ENCODE measurements around the gene NDST3. TPM values are rescaled to one million over a fixed set of nuclear protein-coding genes. Genes with fewer than 3 reads are reported as not detected.

The NDST3 gene
- total RNA-seq, 2 experiments from 2014 or later, result not detected

DNA sequence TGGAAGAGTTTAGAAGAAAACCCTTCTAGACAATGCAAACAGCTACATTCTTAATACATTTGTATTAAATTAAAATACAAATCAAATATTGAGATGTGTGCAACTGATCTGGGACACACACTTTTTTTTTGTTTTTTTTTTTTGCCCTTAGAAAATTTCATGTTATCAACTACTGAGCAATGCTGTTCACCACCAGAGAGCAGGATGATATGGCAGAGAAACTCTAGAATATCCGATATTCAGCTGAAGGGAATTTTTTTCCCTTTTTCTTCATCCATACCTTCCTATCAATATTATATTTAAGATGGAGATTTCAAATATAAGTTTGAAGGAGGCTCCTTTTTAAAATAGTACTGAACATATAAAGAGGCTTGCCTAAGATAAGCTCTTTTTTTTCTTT, 1.0 kb downstream of the NDST3 start:
- Mint-ChIP-seq H3K27me3 (peaks cover 50% of the 10 kb centered on the region), H3K27ac (no peak overlapping the region), H3K36me3 (no peaks in the 10 kb centered on the region), H3K9me3 (no peaks in the 10 kb centered on the region), H3K4me1 (peaks cover 5% of the 10 kb centered on the region), H3K4me3 (no peak overlapping the region)
- ATAC-seq (ENCODE audit: low read depth), result no peak
- DNase-seq, result no peak
- POLR2A ChIA-PET, result no interaction called here

DNA sequence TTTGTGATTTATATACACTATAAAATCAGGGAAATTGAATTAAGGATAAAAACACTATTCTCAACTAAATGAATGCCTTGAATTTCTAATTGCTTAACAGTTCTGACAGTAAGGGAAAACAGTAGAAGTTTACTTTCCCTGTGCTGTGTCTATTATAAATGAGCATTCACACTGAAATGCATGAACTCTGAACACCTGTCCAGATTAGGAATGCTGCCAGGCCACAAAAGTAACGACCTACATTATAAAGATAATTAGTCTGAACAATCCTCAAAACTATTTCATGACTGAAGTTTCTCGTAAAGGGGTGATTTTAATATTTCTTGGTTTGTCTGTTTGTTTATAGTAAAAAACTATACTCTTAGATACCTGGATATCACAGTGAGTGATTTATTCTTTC, 2.0 kb downstream of the NDST3 start:
- POLR2A ChIA-PET, result no interaction called here
- Mint-ChIP-seq H3K4me1 (peaks cover 5% of the 10 kb centered on the region), H3K27ac (no peak overlapping the region), H3K4me3 (no peak overlapping the region), H3K36me3 (no peaks in the 10 kb centered on the region), H3K9me3 (no peaks in the 10 kb centered on the region), H3K27me3 (peaks cover 48% of the 10 kb centered on the region)
- no peak for ATAC-seq (ENCODE audit: low read depth)
- DNase-seq, result no peak

GRCh38 chr4:118037955-118038354, 3.7 kb downstream of the NDST3 start:
- no peak for DNase-seq
- Mint-ChIP-seq H3K4me3 (no peak overlapping the region), H3K9me3 (no peaks in the 10 kb centered on the region), H3K36me3 (no peaks in the 10 kb centered on the region), H3K4me1 (peaks cover 5% of the 10 kb centered on the region), H3K27me3 (peaks cover 32% of the 10 kb centered on the region), H3K27ac (no peak overlapping the region)
- POLR2A ChIA-PET, result no interaction called here
- no peak for ATAC-seq (ENCODE audit: low read depth)

DNA sequence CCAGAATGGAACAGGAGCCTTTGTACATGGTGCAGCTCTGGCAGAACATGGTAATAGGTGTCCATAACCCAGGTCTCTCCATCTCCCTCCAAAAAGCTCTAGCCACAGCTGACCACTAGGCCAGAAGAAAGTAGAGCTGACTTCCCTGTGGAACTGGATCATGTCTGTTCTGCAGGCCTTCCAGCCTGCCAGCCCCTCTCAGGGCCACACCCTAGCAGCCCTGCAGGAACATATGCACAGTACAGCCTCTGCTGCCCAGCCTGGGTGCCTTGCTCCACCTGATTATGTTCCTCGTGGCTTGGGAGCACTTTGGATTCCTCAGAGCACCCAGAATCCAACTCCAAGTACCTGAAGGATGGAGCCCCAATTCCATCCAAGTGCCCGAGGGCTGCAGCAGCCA, 12.0 kb downstream of the NDST3 start:
- Mint-ChIP-seq H3K4me1 (no peaks in the 10 kb centered on the region), H3K9me3 (peaks cover 2% of the 10 kb centered on the region), H3K27me3 (no peaks in the 10 kb centered on the region), H3K4me3 (no peak overlapping the region), H3K27ac (no peak overlapping the region), H3K36me3 (no peaks in the 10 kb centered on the region)
- POLR2A ChIA-PET, result no interaction called here
- DNase-seq (no peak), ATAC-seq (ENCODE audit: low read depth) (no peak)

GRCh38 chr4:118047043-118047442, 12.8 kb downstream of the NDST3 start:
- Mint-ChIP-seq H3K9me3 (peaks cover 2% of the 10 kb centered on the region), H3K4me1 (no peaks in the 10 kb centered on the region), H3K27me3 (peaks cover 1% of the 10 kb centered on the region), H3K4me3 (no peak overlapping the region), H3K36me3 (no peaks in the 10 kb centered on the region), H3K27ac (no peak overlapping the region)
- POLR2A ChIA-PET, result no interaction called here
- DNase-seq (no peak), ATAC-seq (ENCODE audit: low read depth) (no peak)

- H3K4me3 Mint-ChIP-seq, result no peak overlapping the region
- no peaks in the 10 kb centered on the region for H3K4me1 Mint-ChIP-seq
- ATAC-seq (ENCODE audit: low read depth) (no peak), DNase-seq (no peak)
- POLR2A ChIA-PET, result no interaction called here
- no peaks in the 10 kb centered on the region for H3K9me3 Mint-ChIP-seq
- H3K27me3 Mint-ChIP-seq, result peaks cover 2% of the 10 kb centered on the region
- no peaks in the 10 kb centered on the region for H3K36me3 Mint-ChIP-seq
- no peak overlapping the region for H3K27ac Mint-ChIP-seq
Observed at GRCh38 chr4:118058955-118059354, 24.7 kb downstream of the NDST3 start.

- ATAC-seq (ENCODE audit: low read depth) (no peak), DNase-seq (no peak)
- H3K4me3 Mint-ChIP-seq, result no peak overlapping the region
- H3K9me3 Mint-ChIP-seq, result no peaks in the 10 kb centered on the region
- no peak overlapping the region for H3K27ac Mint-ChIP-seq
- H3K4me1 Mint-ChIP-seq, result no peaks in the 10 kb centered on the region
- POLR2A ChIA-PET, result no interaction called here
- H3K27me3 Mint-ChIP-seq, result peaks cover 2% of the 10 kb centered on the region
- H3K36me3 Mint-ChIP-seq, result no peaks in the 10 kb centered on the region
Observed at GRCh38 chr4:118059397-118059796, 25.1 kb downstream of the NDST3 start.

DNA sequence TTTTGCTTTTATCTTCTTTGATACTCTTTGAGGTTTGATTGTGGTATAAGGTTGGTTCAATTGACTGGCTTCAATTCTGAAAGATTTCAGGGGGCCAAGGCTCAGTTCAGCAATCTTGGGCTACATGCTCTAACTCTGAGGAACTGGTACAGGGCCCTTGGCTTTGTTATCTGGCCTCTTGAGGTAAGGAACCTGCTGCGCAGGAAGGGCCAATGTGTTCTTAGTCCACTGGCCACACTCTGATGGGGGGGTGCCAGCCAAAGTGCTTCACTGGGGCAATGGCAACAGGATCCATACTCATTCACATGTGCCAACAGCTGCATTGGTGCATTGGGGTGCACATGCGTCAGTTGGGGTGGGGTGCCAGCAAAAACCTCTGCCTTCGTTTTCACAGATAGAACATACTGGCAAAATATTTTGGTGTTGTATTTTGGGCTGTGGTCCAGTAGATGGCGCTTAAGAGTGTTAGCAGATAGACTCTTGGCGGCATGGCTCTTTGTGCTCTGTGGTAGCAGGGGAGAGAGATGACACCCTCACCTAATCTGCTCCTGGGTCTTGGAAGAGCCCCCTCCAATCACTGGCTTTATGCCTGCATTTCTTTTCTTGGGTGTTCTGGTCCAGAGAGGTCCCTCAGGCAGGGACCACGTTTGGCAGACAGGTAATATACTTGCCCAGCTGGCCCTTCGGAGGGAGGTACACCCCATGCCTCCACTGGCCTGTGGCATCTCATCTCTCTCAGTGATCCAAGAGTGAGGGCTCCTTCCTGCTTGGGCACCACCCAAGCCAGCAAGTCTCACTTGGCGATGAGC, 42.9 kb downstream of the NDST3 start:
- no peak for ATAC-seq (ENCODE audit: low read depth)
- POLR2A ChIA-PET, result no interaction called here
- peak; percentile 23 for DNase-seq
- H3K27ac Mint-ChIP-seq, result no peak overlapping the region
- H3K27me3 Mint-ChIP-seq, result peaks cover 3% of the 10 kb centered on the region
- no peaks in the 10 kb centered on the region for H3K4me1 Mint-ChIP-seq
- H3K36me3 Mint-ChIP-seq, result no peaks in the 10 kb centered on the region
- H3K9me3 Mint-ChIP-seq, result no peaks in the 10 kb centered on the region
- H3K4me3 Mint-ChIP-seq, result no peak overlapping the region

DNA sequence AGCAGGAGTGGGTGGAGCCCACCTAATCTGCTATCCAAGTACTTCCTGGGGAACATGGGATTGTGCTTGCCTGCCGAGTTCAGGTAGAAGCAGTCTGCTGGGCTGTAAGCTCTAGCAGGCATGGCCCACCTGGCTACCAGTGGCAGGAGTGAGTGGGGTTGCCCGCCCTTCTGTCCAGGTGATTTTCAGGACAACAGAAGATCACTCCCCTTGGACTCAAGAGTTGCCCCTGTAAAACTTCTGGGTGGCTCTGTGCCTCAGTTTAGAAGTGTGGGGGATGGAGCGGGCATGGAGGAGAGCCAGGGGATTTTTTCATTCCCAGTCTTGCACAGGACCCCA, 43.5 kb downstream of the NDST3 start:
- Mint-ChIP-seq H3K4me3 (no peak overlapping the region), H3K36me3 (no peaks in the 10 kb centered on the region), H3K27ac (no peak overlapping the region), H3K27me3 (peaks cover 3% of the 10 kb centered on the region), H3K9me3 (no peaks in the 10 kb centered on the region), H3K4me1 (no peaks in the 10 kb centered on the region)
- DNase-seq, result no peak
- POLR2A ChIA-PET, result no interaction called here
- ATAC-seq (ENCODE audit: low read depth), result no peak

GRCh38 chr4:118081434-118081833, 47.1 kb downstream of the NDST3 start:
- Mint-ChIP-seq H3K9me3 (no peaks in the 10 kb centered on the region), H3K27ac (no peak overlapping the region), H3K4me1 (no peaks in the 10 kb centered on the region), H3K36me3 (no peaks in the 10 kb centered on the region), H3K27me3 (no peaks in the 10 kb centered on the region), H3K4me3 (no peak overlapping the region)
- POLR2A ChIA-PET, result no interaction called here
- ATAC-seq (ENCODE audit: low read depth), result no peak
- no peak for DNase-seq

GRCh38 chr4:118082182-118082581, 47.9 kb downstream of the NDST3 start:
- Mint-ChIP-seq H3K4me3 (no peak overlapping the region), H3K36me3 (no peaks in the 10 kb centered on the region), H3K27me3 (no peaks in the 10 kb centered on the region), H3K4me1 (no peaks in the 10 kb centered on the region), H3K9me3 (no peaks in the 10 kb centered on the region), H3K27ac (no peak overlapping the region)
- no peak for DNase-seq
- ATAC-seq (ENCODE audit: low read depth), result no peak
- POLR2A ChIA-PET, result no interaction called here

DNA sequence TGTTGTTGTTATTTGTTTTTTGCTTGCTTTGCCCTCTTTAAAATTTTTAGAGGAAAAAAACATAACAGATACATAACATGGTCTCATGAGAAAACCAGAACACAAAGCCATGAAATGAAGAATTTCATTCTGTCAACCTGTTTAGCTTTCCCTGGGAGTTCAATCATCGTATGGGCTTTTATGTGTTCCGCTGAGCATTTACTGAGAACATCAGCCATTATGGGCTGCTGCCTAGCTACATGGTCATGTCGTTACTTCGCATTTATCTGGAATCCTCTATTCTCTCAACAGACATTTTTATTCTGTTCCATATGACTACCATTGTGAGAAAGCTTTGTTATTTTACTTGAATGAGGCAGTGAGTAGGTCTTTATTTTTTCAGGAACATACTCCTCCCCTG, 51.4 kb downstream of the NDST3 start:
- H3K27me3 Mint-ChIP-seq, result peaks cover 2% of the 10 kb centered on the region
- H3K4me3 Mint-ChIP-seq, result no peak overlapping the region
- no peaks in the 10 kb centered on the region for H3K9me3 Mint-ChIP-seq
- no peak for DNase-seq
- no peak overlapping the region for H3K27ac Mint-ChIP-seq
- ATAC-seq (ENCODE audit: low read depth), result no peak
- no peaks in the 10 kb centered on the region for H3K4me1 Mint-ChIP-seq
- POLR2A ChIA-PET, result no interaction called here
- H3K36me3 Mint-ChIP-seq, result no peaks in the 10 kb centered on the region

- no peaks in the 10 kb centered on the region for H3K36me3 Mint-ChIP-seq
- no peaks in the 10 kb centered on the region for H3K4me1 Mint-ChIP-seq
- H3K9me3 Mint-ChIP-seq, result no peaks in the 10 kb centered on the region
- H3K27ac Mint-ChIP-seq, result no peak overlapping the region
- DNase-seq (no peak), ATAC-seq (ENCODE audit: low read depth) (no peak)
- peaks cover 2% of the 10 kb centered on the region for H3K27me3 Mint-ChIP-seq
- POLR2A ChIA-PET, result no interaction called here
- H3K4me3 Mint-ChIP-seq, result no peak overlapping the region
Observed at GRCh38 chr4:118086344-118086743, 52.1 kb downstream of the NDST3 start.

GRCh38 chr4:118087366-118087765, 53.1 kb downstream of the NDST3 start:
- Mint-ChIP-seq H3K4me3 (no peak overlapping the region), H3K36me3 (no peaks in the 10 kb centered on the region), H3K27ac (no peak overlapping the region), H3K4me1 (no peaks in the 10 kb centered on the region), H3K9me3 (no peaks in the 10 kb centered on the region), H3K27me3 (peaks cover 2% of the 10 kb centered on the region)
- POLR2A ChIA-PET, result no interaction called here
- ATAC-seq (ENCODE audit: low read depth) (no peak), DNase-seq (no peak)

GRCh38 chr4:118099106-118099505, 64.8 kb downstream of the NDST3 start:
- Mint-ChIP-seq H3K36me3 (no peaks in the 10 kb centered on the region), H3K9me3 (no peaks in the 10 kb centered on the region), H3K4me3 (no peak overlapping the region), H3K27me3 (peaks cover 8% of the 10 kb centered on the region), H3K27ac (no peak overlapping the region), H3K4me1 (no peaks in the 10 kb centered on the region)
- POLR2A ChIA-PET, result no interaction called here
- DNase-seq (no peak), ATAC-seq (ENCODE audit: low read depth) (no peak)
